AG10803 (cell line): ENCODE measurements around the gene RBMS3.
"Not testable (repeated sequence)": the region's sequence is repeated elsewhere in the genome, so short reads cannot be mapped to it uniquely, and the experiment has no call there.

Experiments
- DNase-seq: peaks from one replicate; pipeline ENCODE4 v3.0.0; 2010; ENCODE audit warnings: low read depth
- H3K4me3 ChIP-seq: 2 replicates; pipeline ENCODE4 v1.5.1; 2011; ENCODE audit warnings: mild to moderate bottlenecking, low read length, control low read depth
- TF ChIP-seq, protein P1 (sequence below): conservative IDR thresholded peaks from 2 replicates; pipeline ENCODE4 v1.5.1; 2011; ENCODE audit warnings: mild to moderate bottlenecking, low read length, control low read depth, inconsistent platforms

RBMS3 gene

DNA sequence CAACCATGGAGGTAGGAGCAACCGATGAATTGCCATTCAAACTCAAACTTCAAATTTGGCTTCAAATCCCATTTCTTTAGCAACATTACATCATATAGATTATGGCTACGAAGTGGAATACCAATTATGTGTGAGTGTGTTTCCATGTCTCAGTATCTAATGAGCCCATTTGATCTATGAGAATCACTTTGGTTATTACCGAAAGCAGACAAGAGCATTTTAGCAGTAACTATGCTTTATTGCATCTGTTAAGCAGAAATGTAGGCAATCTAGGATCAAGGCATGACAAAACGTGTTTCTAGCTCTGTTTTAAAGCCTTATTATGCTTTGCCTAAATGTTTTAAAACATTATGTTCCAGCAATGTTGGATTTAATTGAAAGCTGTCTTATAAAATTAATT, 743.6 kb downstream of the RBMS3 start:
- DNase-seq: no peak
- H3K4me3 ChIP-seq: no peak overlapping the region
- TF ChIP-seq, protein P1, sequence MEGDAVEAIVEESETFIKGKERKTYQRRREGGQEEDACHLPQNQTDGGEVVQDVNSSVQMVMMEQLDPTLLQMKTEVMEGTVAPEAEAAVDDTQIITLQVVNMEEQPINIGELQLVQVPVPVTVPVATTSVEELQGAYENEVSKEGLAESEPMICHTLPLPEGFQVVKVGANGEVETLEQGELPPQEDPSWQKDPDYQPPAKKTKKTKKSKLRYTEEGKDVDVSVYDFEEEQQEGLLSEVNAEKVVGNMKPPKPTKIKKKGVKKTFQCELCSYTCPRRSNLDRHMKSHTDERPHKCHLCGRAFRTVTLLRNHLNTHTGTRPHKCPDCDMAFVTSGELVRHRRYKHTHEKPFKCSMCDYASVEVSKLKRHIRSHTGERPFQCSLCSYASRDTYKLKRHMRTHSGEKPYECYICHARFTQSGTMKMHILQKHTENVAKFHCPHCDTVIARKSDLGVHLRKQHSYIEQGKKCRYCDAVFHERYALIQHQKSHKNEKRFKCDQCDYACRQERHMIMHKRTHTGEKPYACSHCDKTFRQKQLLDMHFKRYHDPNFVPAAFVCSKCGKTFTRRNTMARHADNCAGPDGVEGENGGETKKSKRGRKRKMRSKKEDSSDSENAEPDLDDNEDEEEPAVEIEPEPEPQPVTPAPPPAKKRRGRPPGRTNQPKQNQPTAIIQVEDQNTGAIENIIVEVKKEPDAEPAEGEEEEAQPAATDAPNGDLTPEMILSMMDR: no peak

DNA sequence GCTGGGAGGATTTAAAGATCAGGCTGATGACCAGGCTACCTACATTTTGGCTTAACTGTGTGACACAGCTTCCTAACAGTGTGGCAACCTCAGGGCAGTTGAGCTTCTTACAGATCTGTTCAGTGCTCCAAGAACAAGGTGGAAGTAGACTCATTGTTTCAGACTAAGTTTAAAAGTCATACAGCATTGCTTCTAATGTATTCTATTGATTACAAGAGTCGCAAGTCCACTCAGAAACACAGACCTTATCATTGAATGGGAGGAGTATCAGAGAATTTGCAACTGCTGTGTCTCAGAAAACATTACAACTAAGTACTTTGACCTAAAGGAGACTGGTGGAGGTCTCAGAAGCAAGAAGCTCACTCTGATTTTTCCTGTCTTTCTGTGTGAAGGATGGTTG, 746.0 kb downstream of the RBMS3 start:
- TF ChIP-seq, protein P1: no peak
- H3K4me3 ChIP-seq: no peak overlapping the region
- DNase-seq: no peak

DNA sequence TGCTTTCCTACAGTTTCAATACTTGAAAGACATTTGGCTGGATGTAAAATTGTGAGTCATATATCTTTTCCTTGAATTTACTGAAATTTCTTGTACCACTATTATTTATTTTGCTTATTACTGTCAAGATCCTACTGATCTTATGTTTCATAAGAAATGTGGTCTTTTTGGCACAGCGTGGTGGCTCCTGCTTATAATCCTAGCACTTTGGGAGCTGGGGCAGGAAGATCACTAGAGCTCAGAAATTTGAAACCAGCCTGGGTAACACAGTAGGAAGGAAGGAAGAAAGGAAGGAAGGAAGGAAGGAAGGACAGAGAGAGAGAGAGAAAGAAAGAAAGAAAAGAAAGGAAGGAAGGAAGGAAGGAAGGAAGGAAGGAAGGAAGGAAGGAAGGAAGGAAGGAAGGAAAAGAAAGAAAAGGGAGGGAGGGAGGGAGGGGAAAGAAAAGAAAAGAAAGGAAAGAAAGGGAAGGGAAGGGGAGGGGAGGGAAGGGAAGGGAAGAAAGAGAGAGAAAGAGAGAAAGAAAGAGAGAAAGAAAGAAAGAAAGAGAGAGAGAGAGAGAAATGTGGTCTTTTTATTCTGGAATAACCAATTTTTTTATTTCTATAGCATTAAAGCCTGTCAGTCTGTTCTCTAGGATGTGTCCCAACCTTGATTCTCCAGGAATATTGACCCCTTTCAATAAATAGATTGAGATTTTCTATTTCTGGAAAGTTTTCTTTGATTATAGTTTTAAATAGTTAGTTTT, 753.5 kb downstream of the RBMS3 start:
- no peak for DNase-seq
- H3K4me3 ChIP-seq: no peak overlapping the region
- TF ChIP-seq, protein P1: no peak

DNA sequence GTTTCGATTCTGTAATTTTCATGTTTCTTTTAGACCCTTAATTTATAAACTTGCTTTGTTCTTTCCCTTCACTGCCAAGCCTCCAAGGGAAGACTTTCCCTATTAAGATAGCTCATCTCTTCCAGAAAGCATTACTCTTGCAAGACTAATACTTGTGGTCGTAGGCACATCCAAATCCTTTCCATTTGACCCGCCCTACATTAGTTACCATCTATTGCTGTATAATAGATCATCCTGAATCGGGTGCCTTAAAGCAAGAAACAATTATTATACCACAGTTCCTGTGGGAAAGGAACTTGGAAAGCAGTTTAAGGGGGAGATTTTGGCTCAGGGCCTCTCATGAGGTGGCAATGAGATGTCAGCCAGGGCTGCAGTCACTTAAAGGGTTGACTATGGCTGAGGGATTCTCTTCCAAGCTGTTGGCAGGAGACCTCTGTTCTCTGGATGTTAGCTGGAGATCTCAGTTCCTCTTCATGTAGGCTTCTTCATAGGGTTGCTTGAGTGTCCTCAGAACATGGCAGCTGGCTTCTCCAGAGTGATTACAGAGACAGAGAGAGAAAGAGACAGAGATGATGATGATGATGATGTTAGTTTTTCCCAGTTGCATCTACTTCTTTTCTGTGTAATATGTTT, 755.2 kb downstream of the RBMS3 start:
- no peak overlapping the region for H3K4me3 ChIP-seq
- TF ChIP-seq, protein P1: no peak
- DNase-seq: peak; percentile 53

DNA sequence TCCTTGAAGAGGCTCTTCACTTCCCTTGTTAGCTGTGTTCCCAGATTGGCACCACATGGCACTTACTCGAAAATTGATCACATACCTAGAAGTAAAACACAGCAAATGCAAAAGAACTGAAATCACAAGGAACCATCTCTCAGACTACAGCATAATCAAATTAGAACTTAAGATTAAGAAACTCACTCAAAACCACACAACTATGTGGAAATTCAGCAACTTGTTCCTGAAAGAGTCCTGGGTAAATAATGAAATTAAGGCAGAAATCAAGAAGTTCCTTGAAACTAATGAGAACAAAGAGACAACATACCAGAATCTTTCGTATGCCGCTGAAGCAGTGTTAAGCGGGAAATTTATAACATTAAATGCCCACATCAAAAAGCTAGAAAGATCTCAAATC, 759.3 kb downstream of the RBMS3 start:
- TF ChIP-seq, protein P1: no peak
- no peak overlapping the region for H3K4me3 ChIP-seq
- DNase-seq: no peak

DNA sequence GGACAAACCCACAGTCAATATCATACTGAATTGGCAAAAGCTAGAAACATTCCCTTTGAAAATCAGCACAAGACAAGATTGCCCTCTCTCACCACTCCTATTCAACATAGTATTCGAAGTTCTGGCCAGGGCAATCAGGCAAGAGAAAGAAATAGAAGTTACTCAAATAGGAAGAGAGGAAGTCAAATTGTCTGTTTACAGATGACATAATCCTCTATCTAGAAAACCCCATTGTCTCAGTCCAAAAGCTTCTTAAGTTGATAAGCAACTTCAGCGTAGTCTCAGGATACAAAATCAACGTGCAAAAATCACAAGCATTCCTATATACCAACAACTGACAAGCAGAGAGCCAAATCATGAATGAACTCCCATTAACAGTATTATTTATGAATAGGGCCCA, 760.6 kb downstream of the RBMS3 start:
- DNase-seq, H3K4me3 ChIP-seq: not testable (repeated sequence)

DNA sequence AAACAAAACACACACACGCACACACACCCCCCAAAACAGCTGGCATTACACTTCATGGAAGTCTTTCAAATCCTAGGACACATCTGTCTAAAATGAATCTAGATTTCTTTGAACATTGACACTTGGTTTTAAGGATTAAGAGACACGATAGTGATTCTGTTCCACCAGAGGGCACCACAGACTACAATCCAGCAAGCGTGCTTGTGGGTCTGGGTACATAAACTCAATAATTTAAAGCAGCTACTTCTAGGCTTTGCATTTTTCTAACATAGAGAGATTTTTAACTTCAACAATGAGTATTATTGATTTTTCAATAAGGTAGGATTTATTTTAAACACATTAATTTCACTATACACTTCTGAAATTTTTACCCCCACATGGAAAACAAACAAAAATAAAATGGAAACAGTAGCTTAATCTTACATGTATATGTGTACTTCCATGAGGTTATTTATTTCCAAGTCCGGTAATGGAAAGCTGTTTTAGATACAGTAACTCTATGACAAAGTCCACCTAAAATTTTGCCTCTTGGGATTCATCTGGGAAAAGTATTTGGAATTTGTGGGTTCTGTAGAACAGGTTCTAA, 761.5 kb downstream of the RBMS3 start:
- TF ChIP-seq, protein P1: peak; percentile 84

More for the DNA sequence above, 761.5 kb downstream of the RBMS3 start:
- H3K4me3 ChIP-seq: no peak overlapping the region
- DNase-seq: peak; percentile 75
